NCI-H2107 (cell line): ENCODE results near the gene CENPM.
"Not testable (repeated sequence)": the region's sequence is repeated elsewhere in the genome, so short reads cannot be mapped to it uniquely, and the experiment has no call there.

Experiments
- DNase-seq: peaks from one replicate; lab custom pipeline; 2025; lab: John Stamatoyannopoulos, UW

CENPM gene

GRCh38 chr22:41966607-41967240 lies 19.8 kb upstream of the CENPM start:
- no peak for DNase-seq

- no peak for DNase-seq
Observed at GRCh38 chr22:41966225-41966606, 19.3 kb upstream of the CENPM start.

GRCh38 chr22:41964112-41964491 lies 17.1 kb upstream of the CENPM start:
- no peak for DNase-seq

GRCh38 chr22:41963453-41964111 lies 16.6 kb upstream of the CENPM start:
- DNase-seq, result no peak

DNA sequence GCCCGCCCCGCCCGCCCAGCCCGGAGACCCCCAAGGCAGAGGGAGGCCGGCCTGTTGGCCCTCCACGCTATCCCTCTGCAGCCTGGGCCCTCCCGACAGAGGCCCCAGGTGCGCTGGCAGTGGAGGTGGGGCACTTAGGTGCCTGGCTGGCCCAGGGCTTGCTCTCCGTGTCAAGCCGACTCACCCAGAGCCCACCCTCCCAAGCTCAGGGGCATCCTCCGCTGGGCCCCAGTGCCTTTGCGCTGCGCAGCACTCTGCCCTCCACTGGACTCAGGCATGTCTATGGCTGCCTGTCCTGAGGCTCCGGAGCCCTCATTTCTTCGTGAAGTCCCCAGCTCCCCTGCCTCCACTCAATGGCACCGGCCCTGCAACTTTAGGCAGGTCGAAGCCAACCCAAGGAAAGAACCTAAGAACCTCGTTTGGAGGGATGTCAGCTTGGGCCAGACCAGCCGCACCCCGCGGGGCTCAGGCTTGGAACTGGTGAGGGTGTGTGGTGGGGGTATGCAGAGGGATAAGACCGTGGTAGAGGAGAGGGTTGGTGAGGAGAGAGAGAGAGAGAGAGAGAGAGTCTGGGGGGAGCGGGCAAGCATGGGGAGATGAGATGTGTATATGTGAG lies 11.1 kb upstream of the CENPM start:
- DNase-seq, result no peak

GRCh38 chr22:41952713-41953112 lies 5.8 kb upstream of the CENPM start:
- DNase-seq, result no peak

DNA sequence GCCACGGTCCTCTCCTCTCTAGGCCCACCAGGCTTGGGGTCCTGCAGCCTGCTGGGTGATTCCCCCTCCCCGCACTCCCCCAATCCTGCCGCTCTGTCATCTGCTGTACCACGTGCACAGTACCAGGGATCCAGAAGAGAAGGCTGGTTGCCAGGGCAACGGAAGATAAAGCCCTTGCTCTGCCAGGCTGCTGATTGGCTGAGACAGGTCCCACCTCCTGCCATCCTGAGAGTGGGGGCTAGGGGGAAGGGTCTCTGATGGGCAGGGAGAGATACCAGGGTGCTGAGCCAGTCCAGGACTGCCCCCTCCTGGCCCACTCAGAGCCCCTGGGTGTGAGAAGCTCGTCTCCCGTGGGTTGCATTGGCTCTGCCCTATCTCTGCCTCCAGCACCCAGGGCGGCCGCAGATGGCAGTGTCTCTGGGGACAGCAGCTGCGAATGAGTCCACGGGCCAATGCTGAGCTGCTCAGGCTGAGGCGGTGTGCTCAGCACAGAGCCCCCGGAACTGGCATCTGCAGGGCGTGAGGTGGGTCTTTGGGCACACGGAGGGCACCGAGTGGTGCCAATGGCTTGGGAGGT lies 5.0 kb upstream of the CENPM start, which contains the start of gene SMIM45:
Gene SMIM45, plus strand, starts transcription at position 253 of the 577 bp plus-strand sequence.
- DNase-seq, result no peak

DNA sequence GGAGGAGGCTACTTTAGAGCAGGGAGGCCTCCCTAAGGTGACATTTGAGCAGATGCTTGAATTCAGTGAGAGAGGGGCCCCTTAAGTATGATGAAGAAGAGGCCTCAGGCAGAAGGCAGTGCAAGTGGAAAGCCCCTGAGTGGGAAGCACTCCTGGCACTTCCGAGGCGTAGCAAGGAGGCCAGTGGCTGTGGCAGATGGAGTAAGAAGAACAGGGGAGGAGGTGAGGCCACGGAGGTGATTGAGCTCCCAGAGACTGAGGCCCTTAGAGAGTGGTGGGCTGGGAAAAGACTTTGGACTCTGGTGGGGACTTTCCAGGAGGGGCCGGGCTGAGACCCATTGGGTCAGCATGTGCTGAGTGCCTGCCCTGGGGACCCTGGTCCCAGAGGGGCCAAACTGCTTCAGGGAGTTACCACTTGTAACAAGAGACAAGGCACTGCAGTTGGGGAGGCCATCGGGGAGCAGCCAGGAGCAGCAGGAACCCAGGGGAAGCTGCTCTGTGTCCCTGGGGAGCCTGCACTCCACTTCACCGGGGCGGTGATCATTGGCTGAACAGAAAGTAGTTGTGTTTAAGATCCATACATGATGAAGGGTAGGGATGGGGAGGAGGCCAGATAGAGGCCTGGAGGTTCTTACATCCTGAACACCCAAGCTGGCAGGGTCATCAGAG lies 2.5 kb upstream of the CENPM start:
- DNase-seq, result no peak

- not testable (repeated sequence) for DNase-seq
Observed at GRCh38 chr22:41948928-41949296, 2.0 kb upstream of the CENPM start.

- no peak for DNase-seq
Observed at GRCh38 chr22:41948142-41948541, 1.2 kb upstream of the CENPM start.

- DNase-seq, result no peak
Observed at GRCh38 chr22:41947424-41948080, 600 bp upstream of the CENPM start.

DNA sequence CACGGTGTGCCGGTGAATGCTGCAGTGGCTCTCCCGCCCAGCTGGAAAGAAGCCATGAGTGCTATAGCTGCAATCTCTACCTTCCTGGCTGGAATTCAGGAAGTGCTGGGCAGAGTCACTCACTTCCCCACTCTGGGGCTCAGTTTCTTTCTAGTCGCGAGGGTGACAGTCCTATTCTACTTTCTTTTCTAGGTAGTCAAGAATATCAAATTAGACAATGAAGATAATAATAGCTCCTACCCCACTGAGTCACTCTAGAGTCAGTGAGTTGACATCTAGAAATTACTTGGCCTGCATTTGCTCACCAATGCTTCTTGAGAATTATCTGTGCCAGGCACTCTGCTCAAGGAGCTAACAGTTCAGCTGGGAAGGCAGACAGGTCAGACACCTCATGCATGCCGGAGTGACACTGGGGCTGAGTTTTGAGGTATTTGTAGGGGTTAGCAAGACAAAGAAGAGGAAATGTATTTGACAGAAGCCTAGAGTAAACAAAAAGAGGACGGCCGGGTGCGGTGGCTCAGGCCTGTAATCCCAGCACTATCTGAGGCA lies 3.2 kb downstream of the CENPM start:
- DNase-seq, result no peak

- no peak for DNase-seq
Observed at GRCh38 chr22:41940832-41941765, 5.9 kb downstream of the CENPM start.

GRCh38 chr22:41939981-41940831 lies 6.7 kb downstream of the CENPM start:
- DNase-seq, result no peak

GRCh38 chr22:41936894-41937169 lies 10.1 kb downstream of the CENPM start:
- no peak for DNase-seq

- DNase-seq, result no peak
Observed at GRCh38 chr22:41935509-41935908, 11.4 kb downstream of the CENPM start.

- no peak for DNase-seq
Observed at GRCh38 chr22:41935015-41935351, 12.0 kb downstream of the CENPM start.

- DNase-seq, result no peak
Observed at GRCh38 chr22:41934284-41935014, 12.5 kb downstream of the CENPM start.

DNA sequence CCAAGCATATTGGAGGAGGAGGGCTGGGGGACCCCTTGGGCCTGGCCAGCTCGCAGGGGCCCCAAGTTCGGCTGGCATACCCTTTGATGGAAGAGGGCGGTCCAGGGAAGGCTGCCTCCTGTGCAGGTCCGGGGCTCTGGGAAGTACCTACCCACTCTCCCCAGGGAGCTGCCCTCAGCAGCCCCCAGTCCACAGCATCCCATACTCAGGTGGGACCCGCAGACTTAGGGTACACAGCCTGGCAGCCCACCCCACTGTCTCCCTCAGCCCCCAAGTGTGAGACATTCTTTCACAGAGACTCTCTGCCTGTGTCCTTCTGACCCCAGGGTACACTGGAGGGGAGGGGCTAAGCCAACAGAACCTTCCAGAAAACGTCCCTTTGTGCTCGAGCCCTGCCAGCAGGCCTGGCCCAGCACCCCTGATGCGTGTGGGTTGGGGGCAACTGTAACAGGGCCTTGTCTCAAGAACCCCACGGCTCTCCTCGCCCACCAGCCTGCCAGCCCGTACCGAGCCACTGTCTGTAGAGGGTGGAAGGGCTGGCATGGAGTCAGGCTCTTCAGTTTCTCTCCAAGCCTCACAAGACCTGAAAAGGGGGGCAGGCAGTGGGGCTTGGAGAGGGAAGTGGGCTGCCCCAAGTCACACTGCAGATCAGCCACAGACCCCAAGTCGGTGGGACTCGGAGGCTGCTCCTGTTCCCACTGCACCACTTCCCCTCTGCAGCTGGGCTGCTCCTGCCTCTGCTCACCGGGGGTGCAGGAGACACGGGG lies 13.4 kb downstream of the CENPM start:
- DNase-seq, result no peak
